HG03175 (cell line): ENCODE measurements around the gene F2RL3.

ENCODE experiments used
- ATAC-seq: cut with Tn5 transposase; IDR thresholded peaks from one replicate; pipeline ENCODE4 v1.9.1; 2021; ENCODE audit warnings: mild to moderate bottlenecking, moderate library complexity; ENCODE audit not compliant: unreplicated experiment

Gene F2RL3

DNA sequence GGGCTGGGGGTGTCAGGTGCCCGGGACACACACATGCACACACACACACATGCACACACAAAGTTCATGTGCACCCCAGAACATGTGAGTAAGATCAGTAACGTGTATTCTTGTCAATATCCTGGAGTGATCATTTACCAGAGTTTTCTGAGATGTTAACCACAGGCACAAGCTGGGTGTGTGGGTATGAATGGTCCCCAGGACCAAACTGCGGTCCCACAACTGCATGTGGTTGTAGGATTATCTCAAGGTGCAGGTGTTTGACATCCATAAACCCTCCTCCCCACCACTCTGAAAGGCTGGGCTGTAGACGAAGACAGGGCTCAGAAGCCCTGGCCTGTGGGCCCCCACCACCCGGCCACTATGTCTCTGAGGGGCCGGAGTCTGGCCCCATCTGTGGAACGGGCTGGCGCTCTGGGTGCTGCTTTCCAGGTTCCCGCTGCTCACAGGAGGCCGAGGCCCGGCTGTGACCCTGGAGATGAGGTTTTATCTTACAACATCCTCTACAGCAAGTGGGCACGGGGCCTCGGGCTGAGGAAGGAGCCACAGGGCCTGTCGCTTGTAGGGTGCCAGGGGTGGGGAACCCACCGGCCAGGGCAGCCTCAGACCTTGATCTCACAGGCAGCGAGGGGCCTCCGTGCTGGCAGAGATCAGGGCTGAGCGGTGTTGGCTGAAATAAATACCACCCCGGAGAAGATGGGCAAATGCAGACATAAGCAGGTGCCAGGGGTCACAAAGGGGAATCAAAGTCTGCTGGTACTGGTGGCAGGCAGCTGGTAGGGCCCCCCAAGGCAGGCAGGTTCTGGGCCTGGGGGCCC is 4.3 kb downstream of the F2RL3 start:
- ATAC-seq, result no peak

DNA sequence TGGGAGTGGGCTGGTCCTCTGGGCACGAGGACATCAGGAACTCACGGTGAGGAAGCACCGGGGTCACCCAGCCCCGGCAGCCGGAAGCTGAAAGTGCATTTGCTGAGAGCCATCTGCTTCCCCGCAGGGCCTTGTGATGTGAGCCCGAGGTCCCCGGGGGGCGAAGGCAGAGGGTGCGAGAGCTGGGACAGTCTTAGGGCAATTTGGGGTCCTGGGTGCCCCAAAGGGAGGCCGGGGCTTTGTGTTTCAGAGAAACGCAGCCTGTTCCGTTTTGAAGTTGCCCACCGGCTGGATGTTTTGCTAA is 4.8 kb downstream of the F2RL3 start:
- no peak for ATAC-seq

DNA sequence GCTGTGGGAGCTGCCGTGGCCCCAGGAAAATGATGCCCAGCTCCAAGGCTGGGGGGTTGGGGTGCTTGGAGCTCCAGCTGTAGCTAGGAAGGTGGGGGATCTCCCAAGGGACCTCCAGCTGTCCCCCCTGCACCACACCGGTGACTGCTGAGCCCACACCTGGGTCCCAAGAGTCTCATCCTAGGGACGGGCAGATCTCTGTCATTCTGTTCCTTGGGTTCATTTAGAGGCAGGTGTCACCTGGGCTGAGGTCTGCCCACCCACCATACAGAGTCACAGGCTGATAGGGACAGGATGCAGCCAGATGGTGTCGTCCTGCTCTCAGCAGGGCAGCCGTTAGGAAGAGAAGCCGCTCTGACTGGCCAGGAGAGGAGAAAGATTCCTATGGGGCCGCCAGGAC is 5.3 kb downstream of the F2RL3 start:
- ATAC-seq, result no peak

DNA sequence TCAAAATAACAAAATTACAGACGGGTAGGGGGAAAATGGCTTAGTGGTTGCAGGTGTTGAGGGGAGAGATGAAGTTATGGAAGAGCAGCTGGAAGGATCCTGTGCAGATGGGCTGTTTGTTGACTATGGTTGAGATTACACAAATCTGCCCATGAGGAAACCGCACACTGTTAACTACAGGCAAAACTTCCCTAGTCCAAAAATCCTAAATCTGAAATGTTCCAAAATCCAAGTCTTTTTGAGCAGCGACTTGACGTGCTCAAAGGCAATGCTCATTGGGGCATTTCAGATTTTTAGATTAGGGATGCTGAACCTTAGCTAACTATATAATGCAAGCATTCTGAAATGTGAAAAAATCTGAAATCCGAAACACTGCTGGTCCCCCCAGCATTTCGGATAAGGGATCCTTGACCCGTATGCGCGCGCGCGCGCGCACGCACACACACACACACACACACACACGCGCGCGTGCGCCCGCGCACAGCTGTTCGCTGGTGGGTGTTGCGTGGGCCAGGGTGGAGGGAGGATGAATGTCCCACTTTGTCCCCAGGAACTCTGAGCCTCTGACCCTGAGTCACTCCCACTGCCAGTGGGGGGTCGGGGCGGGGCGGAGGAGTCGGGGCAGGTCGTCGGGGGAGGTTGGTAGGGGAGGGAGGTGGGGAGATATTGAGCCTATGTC is 6.8 kb downstream of the F2RL3 start:
- no peak for ATAC-seq

DNA sequence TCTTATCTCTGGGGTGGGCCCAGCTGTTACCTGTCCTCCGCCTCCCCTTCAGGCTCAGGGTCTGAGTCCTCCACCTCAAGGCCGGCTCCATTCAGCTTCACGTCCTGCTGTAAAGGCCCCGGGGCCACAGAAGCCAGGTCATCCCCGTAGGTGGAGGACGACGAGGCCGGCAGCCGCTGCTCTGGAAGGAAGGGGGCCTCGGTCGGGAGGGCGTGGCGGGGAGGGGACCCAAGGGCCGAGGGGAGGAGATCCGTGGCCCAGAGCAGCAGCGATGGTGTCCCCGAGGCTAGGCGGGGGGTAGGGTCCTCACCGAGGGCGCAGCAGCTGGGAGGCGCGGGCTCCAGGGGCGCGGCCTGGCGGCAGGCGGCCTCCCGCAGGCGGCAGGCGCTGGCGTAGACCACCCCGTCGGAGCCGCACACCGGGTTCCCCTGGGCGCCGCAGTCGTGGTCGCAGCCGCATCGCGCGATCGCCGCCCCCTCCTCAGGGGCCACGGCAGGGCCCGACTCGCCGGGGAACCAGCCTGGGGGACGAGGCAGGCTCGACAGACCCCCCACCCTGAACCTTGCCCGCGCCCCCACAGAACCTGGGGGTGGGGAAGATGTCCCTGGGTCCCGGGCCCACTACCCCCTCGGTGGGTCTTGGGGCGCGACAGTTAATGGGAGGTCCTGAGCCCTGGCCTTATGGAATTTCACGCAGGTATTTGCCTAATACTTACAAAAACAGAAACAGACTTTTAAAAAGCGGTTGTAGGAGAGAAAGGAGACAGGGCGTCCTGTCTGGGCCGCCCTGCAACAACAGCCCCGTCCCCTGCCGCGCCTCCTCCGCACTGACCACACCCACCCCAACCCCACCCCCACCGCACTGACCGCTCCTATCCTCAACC is 7.6 kb downstream of the F2RL3 start:
- ATAC-seq, result peak; percentile 18

DNA sequence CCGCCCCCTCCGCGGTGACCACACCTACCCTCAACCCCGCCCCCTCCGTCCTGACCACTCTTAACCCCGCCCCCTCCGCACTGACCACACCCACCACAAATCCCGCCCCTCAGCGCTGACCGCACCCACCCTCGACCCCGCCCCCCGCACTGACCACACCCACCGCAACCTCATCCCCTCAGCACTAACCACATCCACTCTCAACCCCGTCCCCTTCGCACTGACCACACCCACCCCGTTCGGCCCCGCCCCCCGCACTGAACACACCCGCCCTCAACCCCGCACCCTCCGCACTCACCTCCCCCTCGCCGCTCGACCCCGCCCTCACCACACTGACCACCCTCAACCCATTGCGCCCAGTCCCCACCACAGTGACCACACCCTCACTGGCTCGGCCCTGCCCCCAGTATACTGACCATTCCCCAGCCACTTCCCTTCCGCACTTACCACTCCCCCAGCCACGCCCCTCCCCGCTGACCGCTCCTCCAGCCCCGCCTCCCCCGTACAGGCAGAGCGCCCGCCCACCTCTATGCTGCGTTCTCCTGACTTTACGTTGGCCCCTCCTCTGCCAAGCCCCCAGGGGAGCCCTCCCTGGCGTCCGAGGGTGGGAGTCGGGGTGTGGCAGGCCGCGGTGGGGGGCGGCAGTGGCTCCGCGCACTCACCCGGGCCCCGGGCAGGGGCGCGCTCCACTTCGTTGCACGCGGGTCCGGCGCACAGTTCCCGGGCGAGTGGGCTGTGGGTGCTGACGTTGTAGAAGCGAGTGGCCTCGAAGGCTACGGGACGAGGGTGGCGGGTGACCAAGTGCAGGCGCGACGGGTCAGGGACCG is 8.4 kb downstream of the F2RL3 start:
- ATAC-seq, result peak; percentile 49

DNA sequence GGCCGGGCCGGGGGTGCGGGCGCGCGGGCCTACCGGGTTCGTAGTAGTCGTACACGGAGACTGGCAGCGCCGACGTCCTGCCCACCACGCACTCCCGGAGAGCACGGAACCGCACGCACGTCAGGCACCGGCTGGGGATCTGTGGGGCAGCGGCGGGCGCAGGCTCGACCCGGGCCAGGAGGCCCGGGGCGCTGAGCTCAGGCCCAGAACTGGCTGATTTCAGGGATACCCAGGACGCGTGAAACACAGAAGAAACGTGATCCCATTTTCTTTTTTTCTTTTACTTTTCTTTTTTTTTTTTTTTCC is 9.0 kb downstream of the F2RL3 start:
- ATAC-seq, result no peak

DNA sequence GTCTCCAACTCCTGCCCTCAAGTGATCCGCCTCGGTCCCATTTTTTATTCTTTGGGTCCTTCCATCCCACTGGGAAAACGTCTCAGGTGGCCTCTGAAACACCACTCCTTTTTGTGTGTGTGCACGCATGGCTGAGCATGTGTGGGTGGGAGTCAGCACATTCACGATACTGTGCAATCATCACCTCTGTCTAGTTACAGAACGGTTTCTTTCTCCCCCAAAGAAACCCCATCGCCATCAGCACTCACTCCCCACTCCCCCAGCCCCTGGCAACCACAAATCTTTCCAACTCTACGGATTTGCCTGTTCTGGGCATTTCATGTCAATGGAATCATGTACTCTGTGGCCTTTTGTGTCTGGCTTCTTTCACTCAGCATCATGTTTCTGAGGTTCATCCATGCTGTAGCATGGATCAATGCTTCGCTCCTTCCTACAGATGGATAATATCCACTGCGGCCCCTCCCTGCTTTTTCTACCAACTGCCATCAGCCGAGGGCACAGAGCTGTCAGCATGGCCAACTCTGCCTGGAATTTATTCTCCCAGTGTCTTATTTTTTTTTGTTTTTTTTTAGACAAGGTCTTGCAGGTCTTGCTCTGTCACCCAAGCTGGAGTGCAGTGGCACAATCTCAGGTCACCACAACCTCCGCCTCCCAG is 9.7 kb downstream of the F2RL3 start:
- ATAC-seq, result no peak

DNA sequence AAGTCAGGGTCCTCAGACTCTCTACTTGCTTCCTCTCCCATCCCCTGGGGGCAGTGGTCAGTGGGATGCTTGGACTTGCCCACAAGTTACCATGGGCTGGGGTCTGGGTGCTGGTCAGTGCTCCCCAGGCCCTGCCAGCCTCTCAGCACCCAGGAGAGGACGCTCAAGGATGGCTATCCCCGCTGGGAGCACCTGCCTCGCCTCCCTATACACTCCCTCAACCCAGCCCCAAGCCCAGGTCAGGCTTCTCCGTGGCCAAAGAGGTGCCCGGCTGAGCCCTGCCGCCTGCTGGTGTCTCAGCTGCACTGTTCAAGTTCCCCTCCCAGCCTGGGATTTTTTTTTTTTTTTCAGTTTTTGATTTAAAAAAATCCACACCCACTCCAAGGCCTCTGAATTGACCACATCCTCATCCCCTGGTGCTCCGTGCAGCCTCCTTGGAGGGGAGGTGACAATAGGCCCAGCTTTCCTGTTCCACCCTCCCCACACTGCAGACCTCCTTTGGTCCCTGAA is 10.8 kb downstream of the F2RL3 start:
- ATAC-seq, result no peak

DNA sequence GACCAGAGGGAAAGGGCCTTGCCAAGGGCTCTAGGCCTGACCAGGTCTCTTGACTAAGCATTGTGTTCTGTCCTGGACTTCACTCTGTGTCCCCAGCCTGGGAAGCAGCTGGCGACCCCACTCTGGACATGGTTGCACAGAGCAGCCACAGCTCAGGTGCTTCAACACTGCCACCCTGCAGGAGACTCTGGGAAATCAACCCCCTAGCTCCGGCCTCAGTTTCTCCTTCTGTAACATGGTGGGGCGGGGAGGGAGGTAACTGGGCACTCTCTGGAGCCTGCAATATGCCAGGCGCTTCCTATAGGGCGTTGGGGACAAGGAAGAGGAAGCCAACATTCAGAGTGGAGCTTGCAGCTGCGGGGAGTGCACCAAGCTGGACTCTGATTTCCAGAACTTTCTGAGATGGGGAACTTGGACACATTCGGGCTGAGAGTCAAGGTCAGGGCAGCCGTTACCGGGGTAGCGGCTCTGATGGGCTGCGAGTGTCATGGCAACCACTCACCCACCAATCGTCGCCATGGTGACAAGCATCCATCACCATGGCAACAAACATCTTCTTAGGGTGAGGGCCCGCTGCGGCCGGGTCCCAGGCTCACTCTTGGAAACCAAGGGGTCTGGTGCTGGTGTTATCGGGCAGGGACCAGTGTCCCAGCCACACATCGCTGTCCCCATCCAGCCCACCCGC is 12.8 kb downstream of the F2RL3 start:
- ATAC-seq, result no peak

DNA sequence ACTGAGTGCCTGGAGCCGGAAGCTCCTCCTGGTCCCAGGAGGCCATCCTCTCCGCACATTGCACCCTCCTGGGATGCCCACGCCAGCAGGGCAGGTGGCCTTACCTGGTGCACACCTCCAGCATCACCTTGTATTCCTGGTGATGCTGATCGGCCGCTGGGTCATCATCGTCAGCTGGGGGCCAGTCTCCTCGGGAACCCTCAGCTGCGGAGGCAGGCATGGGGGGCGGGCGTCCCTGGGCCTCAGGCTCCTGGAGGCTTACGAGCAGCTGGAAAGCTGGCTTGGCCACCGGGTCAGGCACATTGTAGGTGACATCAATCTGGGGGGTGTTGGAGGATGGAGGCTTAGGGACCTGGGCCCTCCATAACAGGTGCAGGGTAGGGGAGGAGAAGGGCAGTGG is 13.7 kb downstream of the F2RL3 start:
- no peak for ATAC-seq

DNA sequence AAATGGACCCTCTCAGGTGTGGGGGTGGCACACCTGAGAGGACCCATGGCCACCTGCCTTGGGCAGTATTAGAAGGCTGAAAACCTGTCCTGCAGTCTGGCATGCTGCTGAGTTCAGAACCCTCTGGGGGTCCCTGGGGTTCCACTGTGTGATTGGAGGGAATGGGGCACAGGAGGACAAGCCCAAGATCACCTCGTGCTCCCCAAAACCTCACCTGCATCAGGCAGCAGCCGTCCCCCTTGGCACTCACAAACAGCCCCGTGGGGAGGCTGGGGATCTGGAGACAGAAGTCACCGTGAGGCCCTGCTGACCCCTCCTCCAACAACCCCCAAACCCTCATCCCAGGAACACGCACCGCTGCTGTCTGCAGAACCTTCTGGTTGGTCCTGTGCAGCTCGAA is 14.5 kb downstream of the F2RL3 start:
- ATAC-seq, result no peak

DNA sequence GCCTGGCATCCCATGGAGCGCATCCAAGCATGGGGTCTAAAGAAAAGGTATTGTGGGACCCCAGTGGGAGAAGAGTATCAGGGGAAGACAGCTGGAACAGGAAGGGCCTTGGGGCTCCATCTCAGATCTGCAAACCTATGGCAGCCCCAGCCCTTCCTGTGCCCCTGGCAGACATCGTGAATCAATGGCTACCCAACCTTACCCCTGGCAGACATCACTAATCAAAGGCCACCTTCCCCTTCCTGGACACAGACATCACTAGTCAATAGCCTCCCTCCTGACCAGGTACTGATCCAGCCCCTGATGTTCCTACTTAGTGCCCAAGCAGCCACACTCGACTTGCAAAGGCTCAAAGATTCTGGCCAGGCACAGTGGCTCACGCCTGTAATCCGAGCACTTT is 15.8 kb downstream of the F2RL3 start:
- ATAC-seq, result no peak

DNA sequence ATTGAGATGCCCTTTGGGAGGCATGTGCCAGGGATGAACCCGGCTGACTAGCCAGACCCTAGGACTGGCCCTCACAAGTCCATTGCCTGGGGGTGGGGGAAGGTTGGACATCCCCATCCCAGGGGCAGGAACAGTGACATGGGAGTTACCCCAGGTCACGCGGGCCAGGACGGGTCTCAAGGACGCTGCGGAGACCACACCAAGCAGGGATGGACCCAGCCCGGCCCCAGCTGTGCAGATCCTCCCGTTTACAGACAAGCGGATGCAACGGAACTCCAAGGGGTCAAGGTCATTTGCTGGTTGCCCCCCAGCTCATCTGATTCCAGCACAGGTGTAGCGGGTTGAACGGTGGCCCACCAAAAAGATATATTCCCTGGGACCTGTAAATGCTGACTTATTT is 20.0 kb downstream of the F2RL3 start:
- no peak for ATAC-seq

DNA sequence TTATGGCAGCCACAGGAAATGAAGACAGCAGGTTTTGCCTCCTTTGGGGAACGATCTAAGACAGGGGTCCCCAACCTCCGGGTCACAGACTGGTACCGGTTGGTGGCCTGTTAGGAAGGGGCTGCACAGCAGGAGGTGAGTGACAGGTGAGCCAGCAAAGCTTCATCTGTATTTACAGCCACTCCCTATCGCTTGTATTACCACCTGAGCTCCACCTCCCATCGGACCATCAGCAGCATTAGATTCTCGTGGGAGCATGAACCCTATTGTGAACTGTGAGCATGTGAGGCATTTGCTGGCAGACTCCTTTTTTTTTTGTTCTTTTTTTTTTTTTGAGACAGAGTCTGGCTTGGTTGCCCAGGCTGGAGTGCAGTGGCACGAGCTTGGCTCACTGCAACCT is 22.2 kb downstream of the F2RL3 start:
- ATAC-seq, result no peak

DNA sequence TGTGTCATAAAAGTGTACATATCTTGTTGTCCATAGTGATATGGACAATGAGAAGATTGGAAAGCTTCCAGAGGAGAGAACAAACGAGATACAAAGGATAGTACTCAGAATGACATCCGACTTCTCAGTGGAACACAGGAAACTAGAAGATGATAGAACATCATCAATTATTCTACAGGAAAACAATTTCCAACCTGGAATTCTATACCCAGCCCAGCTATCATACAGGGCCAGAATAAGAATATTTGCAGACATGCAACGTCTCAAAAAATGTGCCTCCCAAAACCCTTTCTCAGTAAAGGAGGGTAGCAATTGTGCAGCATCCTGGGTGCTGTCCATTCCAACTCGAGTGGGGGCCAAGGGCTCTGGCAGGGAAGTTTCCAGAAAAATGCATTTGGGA is 24.0 kb downstream of the F2RL3 start:
- ATAC-seq, result no peak

DNA sequence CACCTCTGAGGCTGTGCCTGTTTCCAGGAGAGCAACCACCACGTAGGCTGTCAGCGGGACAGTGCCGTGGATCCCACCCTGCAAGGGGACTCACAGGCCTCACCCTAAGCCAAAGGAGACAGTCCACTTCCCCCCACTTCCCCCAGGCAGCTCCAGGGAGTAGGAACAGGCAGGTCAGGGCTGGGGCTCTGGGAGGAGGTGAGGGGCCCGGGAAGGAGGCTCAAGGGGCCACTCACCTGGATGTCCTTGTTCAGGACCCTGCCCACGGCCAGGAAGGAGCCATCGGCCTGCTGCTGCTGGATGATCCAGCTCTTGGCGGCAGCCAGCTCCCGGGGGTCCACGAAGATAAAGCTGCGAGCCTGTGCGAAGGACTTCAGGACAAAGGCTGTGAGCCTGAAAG is 25.6 kb downstream of the F2RL3 start:
- ATAC-seq, result no peak

DNA sequence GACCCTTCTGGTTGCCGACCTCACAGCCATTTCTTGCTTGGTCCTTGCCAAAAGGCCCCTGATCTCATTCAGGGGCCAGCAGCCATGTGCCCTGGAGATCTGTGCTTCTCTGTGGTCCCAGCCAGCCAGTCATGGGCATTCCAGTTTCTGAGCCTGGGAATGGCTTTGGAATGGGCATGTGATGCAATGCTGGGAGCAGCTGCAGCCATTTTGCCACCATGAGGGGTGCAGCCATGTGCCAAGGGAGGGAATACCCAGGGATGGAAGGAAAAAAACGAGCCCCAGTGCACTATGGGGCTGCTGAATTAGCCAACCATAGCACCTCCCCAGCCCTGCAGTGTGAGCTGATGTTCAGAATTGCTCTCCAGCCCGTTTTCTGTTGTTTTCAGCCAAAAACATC is 26.3 kb downstream of the F2RL3 start:
- no peak for ATAC-seq

DNA sequence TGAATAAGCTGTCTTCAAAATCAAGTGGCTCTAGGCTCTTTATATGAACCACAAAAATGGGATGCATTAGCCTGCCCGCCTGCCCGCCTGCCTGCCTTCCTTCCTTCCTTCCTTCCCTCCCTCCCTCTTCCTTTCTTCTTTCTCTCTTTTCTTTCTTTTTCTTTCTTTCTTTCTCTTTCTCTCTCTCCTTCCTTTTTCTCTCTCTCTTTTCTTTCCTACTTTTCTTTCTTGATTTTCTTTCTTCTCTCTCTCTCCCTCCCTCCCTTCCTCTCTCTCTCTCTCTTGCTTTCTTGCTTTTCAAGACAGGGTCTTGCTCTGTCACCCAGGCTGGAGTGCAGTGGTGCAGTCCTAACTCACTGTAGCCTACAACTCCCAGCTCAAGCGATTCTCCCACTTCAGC is 26.9 kb downstream of the F2RL3 start:
- no peak for ATAC-seq

DNA sequence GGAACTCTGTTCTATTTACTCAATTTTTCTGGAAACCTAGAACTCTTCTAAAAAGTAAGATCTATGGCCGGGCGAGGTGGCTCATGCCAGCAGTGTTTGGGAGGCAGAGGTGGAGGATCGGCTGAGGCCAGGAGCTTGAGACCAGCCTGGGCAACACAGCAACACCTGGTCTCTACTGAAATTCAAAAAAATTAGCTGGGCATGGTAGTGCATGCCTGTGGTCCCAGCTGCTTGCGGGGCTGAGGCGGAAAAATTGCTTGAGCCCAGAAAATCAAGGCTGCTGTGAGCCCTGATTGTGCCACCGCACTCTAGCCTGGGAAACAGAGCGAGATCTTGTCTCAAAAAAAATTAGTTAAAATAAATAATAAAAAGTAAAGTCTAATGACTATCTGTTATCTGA is 28.6 kb downstream of the F2RL3 start:
- no peak for ATAC-seq
